HEK293 (cell line): ENCODE measurements around the gene ZNF432.

Experiments used
- ATF2 ChIP-seq: fragments of 450-650 bp; formaldehyde crosslinking; IDR thresholded peaks from 2 replicates; pipeline ENCODE4 v1.5.1; 2016; ENCODE audit warnings: missing biosample characterization, missing genetic modification characterization, low read depth
- CTCF ChIP-seq: fragments of 450-650 bp; formaldehyde crosslinking; IDR thresholded peaks from 2 replicates; pipeline ENCODE4 v1.5.1; 2016; ENCODE audit warnings: missing biosample characterization, missing genetic modification characterization
- EGR2 ChIP-seq: fragments of 450-650 bp; formaldehyde crosslinking; IDR thresholded peaks from 2 replicates; pipeline ENCODE4 v1.5.1; 2016; ENCODE audit warnings: low read depth, missing biosample characterization, missing genetic modification characterization
- GLIS1 ChIP-seq: fragments of 450-650 bp; formaldehyde crosslinking; IDR thresholded peaks from 2 replicates; pipeline ENCODE4 v1.5.1; 2016; ENCODE audit warnings: missing biosample characterization, missing genetic modification characterization
- IKZF3 ChIP-seq: fragments of 450-650 bp; IDR thresholded peaks from 2 replicates; pipeline ENCODE4 v1.5.0; 2018; ENCODE audit warnings: missing biosample characterization, mild to moderate bottlenecking, missing genetic modification characterization, moderate library complexity
- KLF16 ChIP-seq: fragments of 450-650 bp; formaldehyde crosslinking; IDR thresholded peaks from 2 replicates; pipeline ENCODE4 v1.5.1; 2017; ENCODE audit warnings: missing biosample characterization, missing genetic modification characterization
- KLF8 ChIP-seq: fragments of 450-650 bp; formaldehyde crosslinking; IDR thresholded peaks from 2 replicates; pipeline ENCODE4 v1.5.1; 2016; ENCODE audit warnings: missing biosample characterization, missing genetic modification characterization
- RBAK ChIP-seq: fragments of 450-650 bp; formaldehyde crosslinking; IDR thresholded peaks from 2 replicates; pipeline ENCODE4 v1.5.1; 2016; ENCODE audit warnings: missing biosample characterization, missing genetic modification characterization
- SALL2 ChIP-seq: fragments of 450-650 bp; formaldehyde crosslinking; IDR thresholded peaks from 2 replicates; pipeline ENCODE4 v1.5.0; 2017; ENCODE audit warnings: missing biosample characterization, mild to moderate bottlenecking, missing genetic modification characterization, borderline replicate concordance
- SP2 ChIP-seq: fragments of 450-650 bp; formaldehyde crosslinking; IDR thresholded peaks from 2 replicates; pipeline ENCODE4 v1.5.1; 2016; ENCODE audit warnings: missing biosample characterization, missing genetic modification characterization
- TCF7L2 ChIP-seq: IDR thresholded peaks from 2 replicates; pipeline ENCODE4 v1.6.1; 2011; ENCODE audit warnings: low read depth, mild to moderate bottlenecking, inconsistent platforms, low read length, moderate library complexity, borderline replicate concordance
- TRIM28 ChIP-seq: IDR thresholded peaks from 2 replicates; pipeline ENCODE4 v1.6.1; 2011; ENCODE audit warnings: low read length, control low read depth, borderline replicate concordance
- ZBTB17 ChIP-seq: fragments of 450-650 bp; formaldehyde crosslinking; IDR thresholded peaks from 2 replicates; pipeline ENCODE4 v1.5.1; 2016; ENCODE audit warnings: missing biosample characterization, missing genetic modification characterization
- ZBTB48 ChIP-seq: fragments of 450-650 bp; formaldehyde crosslinking; IDR thresholded peaks from 2 replicates; pipeline ENCODE4 v1.5.1; 2016; ENCODE audit warnings: missing biosample characterization, missing genetic modification characterization
- ZNF2 ChIP-seq: fragments of 450-650 bp; formaldehyde crosslinking; IDR thresholded peaks from 2 replicates; pipeline ENCODE4 v1.5.1; 2016; ENCODE audit warnings: missing biosample characterization, missing genetic modification characterization
- ZNF280D ChIP-seq: fragments of 450-650 bp; formaldehyde crosslinking; IDR thresholded peaks from 2 replicates; pipeline ENCODE4 v1.5.1; 2016; ENCODE audit warnings: missing biosample characterization, missing genetic modification characterization
- ZNF341 ChIP-seq: fragments of 450-650 bp; formaldehyde crosslinking; IDR thresholded peaks from 2 replicates; pipeline ENCODE4; 2016; ENCODE audit warnings: low read depth, missing biosample characterization, missing genetic modification characterization
- ZNF398 ChIP-seq: fragments of 450-650 bp; formaldehyde crosslinking; IDR thresholded peaks from 2 replicates; pipeline ENCODE4 v1.5.1; 2017; ENCODE audit warnings: missing biosample characterization, missing genetic modification characterization
- ZNF48 ChIP-seq: fragments of 450-650 bp; formaldehyde crosslinking; IDR thresholded peaks from 2 replicates; pipeline ENCODE4 v1.5.1; 2016; ENCODE audit warnings: missing biosample characterization, missing genetic modification characterization
- ZNF548 ChIP-seq: fragments of 450-650 bp; formaldehyde crosslinking; IDR thresholded peaks from 2 replicates; pipeline ENCODE4 v1.5.1; 2016; ENCODE audit warnings: missing biosample characterization, missing genetic modification characterization
- ZNF549 ChIP-seq: fragments of 450-650 bp; IDR thresholded peaks from 2 replicates; pipeline ENCODE4 v1.5.1; 2018; ENCODE audit warnings: missing biosample characterization, missing genetic modification characterization, mild to moderate bottlenecking, inconsistent platforms, moderate library complexity
- ZNF600 ChIP-seq: fragments of 450-650 bp; formaldehyde crosslinking; IDR thresholded peaks from 2 replicates; pipeline ENCODE4 v1.5.1; 2016; ENCODE audit warnings: missing biosample characterization, missing genetic modification characterization
- ZNF629 ChIP-seq: fragments of 450-650 bp; formaldehyde crosslinking; IDR thresholded peaks from 2 replicates; pipeline ENCODE4 v1.5.1; 2017; ENCODE audit warnings: missing biosample characterization, missing genetic modification characterization
- ZNF692 ChIP-seq: fragments of 450-650 bp; formaldehyde crosslinking; IDR thresholded peaks from 2 replicates; pipeline ENCODE4 v1.5.1; 2016; ENCODE audit warnings: missing biosample characterization, missing genetic modification characterization
- ZSCAN30 ChIP-seq: fragments of 450-650 bp; IDR thresholded peaks from 2 replicates; pipeline ENCODE4 v1.5.1; 2018; ENCODE audit warnings: missing biosample characterization, mild to moderate bottlenecking, missing genetic modification characterization, moderate library complexity
- ZXDB ChIP-seq: fragments of 450-650 bp; formaldehyde crosslinking; IDR thresholded peaks from 2 replicates; pipeline ENCODE4 v1.5.1; 2016; ENCODE audit warnings: missing biosample characterization, missing genetic modification characterization

ZNF432 gene

DNA sequence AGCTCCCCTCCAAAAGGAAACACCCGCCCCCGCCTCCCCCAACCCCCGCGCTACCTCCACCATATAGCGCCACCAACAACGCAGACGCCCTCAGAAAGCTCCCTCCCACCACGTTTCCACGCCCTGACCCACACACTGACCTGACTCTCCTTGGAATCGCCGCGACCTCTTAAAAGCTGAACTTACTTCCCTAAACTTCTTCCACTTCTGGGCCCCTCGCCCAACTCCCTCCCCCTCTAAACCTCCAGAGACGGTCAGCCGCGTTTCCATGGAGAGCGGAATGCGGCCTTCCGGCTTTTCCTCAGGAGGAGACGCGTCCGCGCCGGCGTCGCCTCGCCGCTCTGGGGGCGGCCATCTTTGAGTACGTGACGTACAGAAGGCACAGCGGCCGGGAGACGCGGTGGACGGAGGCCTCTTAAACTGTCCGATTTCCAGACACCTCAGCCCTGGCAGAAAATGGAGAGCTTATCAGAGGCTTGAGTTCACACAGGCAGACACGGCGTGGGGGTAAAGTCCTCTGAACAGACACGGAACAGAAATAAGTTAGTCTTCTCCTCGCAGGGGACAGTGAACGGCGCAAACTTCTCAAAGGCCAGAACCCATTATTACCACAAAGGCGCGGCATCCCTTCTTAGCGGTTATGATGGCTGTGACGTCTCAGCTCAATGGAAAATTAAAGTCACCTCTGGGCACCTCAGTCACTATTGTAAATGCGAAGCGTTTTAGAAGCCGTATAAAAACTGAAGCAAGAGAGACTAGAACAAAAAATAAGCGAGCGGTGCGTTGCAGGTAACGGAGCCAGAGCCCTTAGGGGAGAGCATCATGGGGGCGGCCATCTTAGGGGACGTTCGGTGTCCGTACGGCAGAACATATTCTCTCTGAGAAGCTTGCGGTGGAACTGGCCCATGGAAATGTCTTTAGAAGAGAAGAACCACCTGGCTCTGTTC is at the start of gene ZNF432 (continued):
- 0 out of 2 replicates have a peak, but pooled peaks have one; percentile 73 for TF ChIP-seq ZNF692 (tag by site-specific recombination)
- TF ChIP-seq ZNF549 = no peak
- TF ChIP-seq ZBTB17 (tag by site-specific recombination) = peak; percentile 45
- TF ChIP-seq ZNF48 (tag by site-specific recombination) = no peak
- TF ChIP-seq EGR2 (tag by site-specific recombination) = peak; percentile 91
- no peak; the same call in 1 of the 2 replicates for TF ChIP-seq TCF7L2
- TF ChIP-seq KLF8 (tag by site-specific recombination) = 0 out of 2 replicates have a peak, but pooled peaks have one; percentile 16
- TF ChIP-seq KLF16 (tag by site-specific recombination) = peak; percentile 37; the same call in 1 of the 2 replicates
- 0 out of 2 replicates have a peak, but pooled peaks have one; percentile 42 for TF ChIP-seq ZXDB (tag by site-specific recombination)
- no peak for TF ChIP-seq ATF2
- TF ChIP-seq SALL2 = no peak
- 0 out of 2 replicates have a peak, but pooled peaks have one; percentile 9 for TF ChIP-seq ZNF2
- TF ChIP-seq ZBTB48 = peak; percentile 62; the same call in 1 of the 2 replicates
- 0 out of 2 replicates have a peak, but pooled peaks have one; percentile 45 for TF ChIP-seq TRIM28
- TF ChIP-seq ZNF280D (tag by site-specific recombination) = peak; percentile 71
- no peak for TF ChIP-seq RBAK (tag by site-specific recombination)
- TF ChIP-seq ZNF341 (tag by site-specific recombination) = peak; percentile 73
- TF ChIP-seq GLIS1 (tag by site-specific recombination) = peak; percentile 42; the same call in 1 of the 2 replicates
- peak; percentile 70 for TF ChIP-seq SP2
- peak; percentile 24; the same call in 1 of the 2 replicates for TF ChIP-seq ZNF629 (tag by site-specific recombination)
- TF ChIP-seq ZNF548 (tag by site-specific recombination) = no peak
- 0 out of 2 replicates have a peak, but pooled peaks have one; percentile 21 for TF ChIP-seq ZSCAN30 (tag by site-specific recombination)
- TF ChIP-seq IKZF3 (tag by site-specific recombination) = peak; percentile 98
- TF ChIP-seq ZNF600 (tag by site-specific recombination) = peak; percentile 89
- 0 out of 2 replicates have a peak, but pooled peaks have one; percentile 10 for TF ChIP-seq CTCF (tag by site-specific recombination)
- peak; percentile 72 for TF ChIP-seq ZNF398 (tag by site-specific recombination)
